Glutamatergic neuron (in vitro differentiated cells): ENCODE results near the gene TRPM1. TPM values are rescaled to one million over a fixed set of nuclear protein-coding genes. Genes with fewer than 3 reads are reported as not detected.

Experiments used
- DNase-seq: peaks from one replicate; pipeline ENCODE4 v3.0.0; 2022
- H3K27ac Mint-ChIP-seq: one replicate; pipeline ENCODE4 v1.8.0; 2020; ENCODE audit warnings: mild to moderate bottlenecking, mixed read lengths, inconsistent platforms; ENCODE audit not compliant: unreplicated experiment
- H3K27me3 Mint-ChIP-seq: one replicate; pipeline ENCODE4 v1.8.0; 2020; ENCODE audit warnings: mild to moderate bottlenecking, moderate library complexity, mixed read lengths, inconsistent platforms; ENCODE audit not compliant: unreplicated experiment
- H3K36me3 Mint-ChIP-seq: one replicate; pipeline ENCODE4 v1.8.0; 2020; ENCODE audit warnings: mild to moderate bottlenecking, mixed read lengths, inconsistent platforms; ENCODE audit not compliant: unreplicated experiment
- H3K4me1 Mint-ChIP-seq: one replicate; pipeline ENCODE4 v1.8.0; 2020; ENCODE audit warnings: mild to moderate bottlenecking, low read depth, mixed read lengths, inconsistent platforms; ENCODE audit not compliant: unreplicated experiment
- H3K4me3 Mint-ChIP-seq: one replicate; pipeline ENCODE4 v1.8.0; 2020; ENCODE audit warnings: mild to moderate bottlenecking, mixed read lengths, inconsistent platforms; ENCODE audit not compliant: unreplicated experiment
- H3K9me3 Mint-ChIP-seq: one replicate; pipeline ENCODE4 v1.8.0; 2020; ENCODE audit warnings: mild to moderate bottlenecking, moderate library complexity, mixed read lengths, inconsistent platforms; ENCODE audit not compliant: unreplicated experiment
- total RNA-seq: library from RNA; stranded (reverse); fragmentation: NEBNext Ultra II Directional; extraction: Animal tissue kit (Norgen Biotek cat#: 25700); gene quantifications from one replicate; pipeline ENCODE4 v1.2.1, GENCODE V29; 2021; ENCODE audit not compliant: unreplicated experiment
- TF ChIP-seq, protein P1 (sequence below): fragments of 200-600 bp; sonication (generic); IDR thresholded peaks from one replicate; pipeline ENCODE4 v1.5.0; 2021; ENCODE audit not compliant: partially characterized antibody, unreplicated experiment

TRPM1 gene
- total RNA-seq, 1 donor from 2014 or later = not detected

DNA sequence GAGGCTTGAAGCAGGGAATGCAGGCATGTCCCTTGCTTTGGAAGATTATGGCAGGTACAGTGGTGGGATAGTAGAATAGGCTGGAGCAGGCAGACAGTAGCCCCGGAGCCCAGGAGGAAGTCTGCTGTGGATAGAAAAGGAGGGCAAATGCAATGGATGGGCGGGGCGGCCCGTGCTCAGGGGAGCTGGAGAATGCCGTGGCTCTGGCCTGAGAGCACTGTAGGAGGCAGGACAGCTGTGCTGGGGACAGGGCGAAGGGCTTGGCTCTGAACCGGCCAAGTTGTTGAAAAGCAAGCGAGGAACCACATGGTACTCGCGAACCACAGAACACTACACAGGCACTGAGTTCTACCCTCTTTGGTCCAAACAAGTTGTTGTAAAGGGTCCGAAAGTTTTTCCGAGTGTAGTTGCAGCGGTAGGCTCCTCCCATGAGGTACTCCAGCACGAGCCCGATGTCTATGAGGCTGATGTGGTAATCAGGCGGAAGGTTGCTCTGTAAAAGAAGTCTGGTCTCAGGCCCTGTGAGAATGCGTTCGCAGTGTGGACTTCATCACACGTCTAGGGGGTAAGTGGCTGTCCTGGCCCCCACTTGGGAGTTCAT is 54.7 kb downstream of the TRPM1 start:
- H3K27ac Mint-ChIP-seq = no peak overlapping the region

DNA sequence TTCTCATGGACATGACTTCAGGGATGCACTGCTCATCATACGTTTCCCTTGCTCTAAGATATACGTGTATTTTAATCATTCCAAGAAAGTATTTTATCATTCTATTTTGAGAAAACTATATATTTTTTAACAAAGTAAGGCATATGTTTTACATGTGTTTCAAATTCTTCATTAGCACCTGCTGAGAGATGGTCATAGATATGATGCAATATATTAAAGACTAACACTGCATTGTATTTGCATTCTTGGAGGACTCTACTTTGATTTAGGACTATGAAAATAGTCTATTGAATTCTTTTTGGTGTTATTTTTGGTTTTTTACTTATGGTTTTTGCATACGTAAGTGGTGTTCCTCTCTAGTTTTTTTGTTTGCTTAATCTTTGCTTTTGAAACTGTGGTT is 55.9 kb downstream of the TRPM1 start:
- H3K4me1 Mint-ChIP-seq = no peaks in the 10 kb centered on the region
- H3K27ac Mint-ChIP-seq = no peak overlapping the region
- H3K9me3 Mint-ChIP-seq = no peaks in the 10 kb centered on the region
- H3K27me3 Mint-ChIP-seq = peaks cover 6% of the 10 kb centered on the region
- H3K4me3 Mint-ChIP-seq = no peak overlapping the region
- TF ChIP-seq, protein P1, sequence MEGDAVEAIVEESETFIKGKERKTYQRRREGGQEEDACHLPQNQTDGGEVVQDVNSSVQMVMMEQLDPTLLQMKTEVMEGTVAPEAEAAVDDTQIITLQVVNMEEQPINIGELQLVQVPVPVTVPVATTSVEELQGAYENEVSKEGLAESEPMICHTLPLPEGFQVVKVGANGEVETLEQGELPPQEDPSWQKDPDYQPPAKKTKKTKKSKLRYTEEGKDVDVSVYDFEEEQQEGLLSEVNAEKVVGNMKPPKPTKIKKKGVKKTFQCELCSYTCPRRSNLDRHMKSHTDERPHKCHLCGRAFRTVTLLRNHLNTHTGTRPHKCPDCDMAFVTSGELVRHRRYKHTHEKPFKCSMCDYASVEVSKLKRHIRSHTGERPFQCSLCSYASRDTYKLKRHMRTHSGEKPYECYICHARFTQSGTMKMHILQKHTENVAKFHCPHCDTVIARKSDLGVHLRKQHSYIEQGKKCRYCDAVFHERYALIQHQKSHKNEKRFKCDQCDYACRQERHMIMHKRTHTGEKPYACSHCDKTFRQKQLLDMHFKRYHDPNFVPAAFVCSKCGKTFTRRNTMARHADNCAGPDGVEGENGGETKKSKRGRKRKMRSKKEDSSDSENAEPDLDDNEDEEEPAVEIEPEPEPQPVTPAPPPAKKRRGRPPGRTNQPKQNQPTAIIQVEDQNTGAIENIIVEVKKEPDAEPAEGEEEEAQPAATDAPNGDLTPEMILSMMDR = no peak
- no peak for DNase-seq
- peaks cover 7% of the 10 kb centered on the region for H3K36me3 Mint-ChIP-seq

More for the DNA sequence above, 54.7 kb downstream of the TRPM1 start:
- TF ChIP-seq, protein P1 = no peak
- H3K36me3 Mint-ChIP-seq = peaks cover 14% of the 10 kb centered on the region
- peaks cover 3% of the 10 kb centered on the region for H3K27me3 Mint-ChIP-seq
- H3K9me3 Mint-ChIP-seq = no peaks in the 10 kb centered on the region
- no peaks in the 10 kb centered on the region for H3K4me1 Mint-ChIP-seq
- H3K4me3 Mint-ChIP-seq = no peak overlapping the region
- no peak for DNase-seq

DNA sequence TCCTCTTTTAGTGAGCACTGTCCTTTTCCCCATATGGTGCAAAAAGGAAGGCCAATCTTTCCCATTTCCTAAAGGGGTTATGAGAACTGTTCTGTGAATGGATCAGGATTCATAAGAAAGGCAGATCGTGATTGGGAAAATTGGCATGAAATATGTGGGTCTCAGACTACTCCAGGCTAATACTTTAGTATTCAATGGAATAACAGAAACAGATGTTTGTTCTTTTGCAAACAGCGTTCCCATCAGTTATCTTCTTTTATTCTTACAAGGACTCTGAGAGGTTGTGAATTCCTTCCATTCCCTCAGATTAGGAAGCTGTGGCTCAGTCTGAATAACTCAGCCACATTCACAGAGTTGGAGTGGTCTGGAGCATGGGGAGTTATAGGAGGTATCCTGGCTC is 58.8 kb downstream of the TRPM1 start:
- TF ChIP-seq, protein P1 = no peak
- H3K36me3 Mint-ChIP-seq = peaks cover 7% of the 10 kb centered on the region

DNA sequence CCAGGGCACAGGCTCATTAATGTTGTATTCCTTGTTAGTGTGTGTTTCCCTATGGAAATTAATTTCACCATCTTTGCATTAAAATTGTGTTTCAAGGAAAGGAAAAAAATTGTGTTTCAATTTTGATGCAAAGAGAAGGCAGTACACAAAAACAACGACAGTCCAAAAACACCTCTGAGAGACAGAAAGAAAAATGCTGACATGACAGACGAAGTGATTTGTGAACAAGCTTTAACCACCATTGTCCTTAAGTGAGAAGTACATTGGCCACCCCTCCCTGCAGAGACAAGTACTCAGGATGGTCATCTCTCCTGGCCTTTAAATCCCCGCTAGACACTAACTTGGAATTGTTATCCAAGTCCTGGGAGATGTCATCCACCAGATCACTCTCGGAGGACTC is 59.9 kb downstream of the TRPM1 start:
- H3K27me3 Mint-ChIP-seq = peaks cover 9% of the 10 kb centered on the region
- TF ChIP-seq, protein P1 = no peak
- no peak for DNase-seq
- H3K9me3 Mint-ChIP-seq = peaks cover 2% of the 10 kb centered on the region
- no peak overlapping the region for H3K27ac Mint-ChIP-seq
- H3K4me3 Mint-ChIP-seq = no peak overlapping the region
- H3K4me1 Mint-ChIP-seq = peaks cover 2% of the 10 kb centered on the region
- H3K36me3 Mint-ChIP-seq = peaks cover 5% of the 10 kb centered on the region

More for the DNA sequence above, 58.8 kb downstream of the TRPM1 start:
- Mint-ChIP-seq H3K27ac (no peak overlapping the region), H3K4me3 (no peak overlapping the region), H3K4me1 (no peaks in the 10 kb centered on the region), H3K27me3 (peaks cover 6% of the 10 kb centered on the region), H3K9me3 (peaks cover 2% of the 10 kb centered on the region)
- no peak for DNase-seq

DNA sequence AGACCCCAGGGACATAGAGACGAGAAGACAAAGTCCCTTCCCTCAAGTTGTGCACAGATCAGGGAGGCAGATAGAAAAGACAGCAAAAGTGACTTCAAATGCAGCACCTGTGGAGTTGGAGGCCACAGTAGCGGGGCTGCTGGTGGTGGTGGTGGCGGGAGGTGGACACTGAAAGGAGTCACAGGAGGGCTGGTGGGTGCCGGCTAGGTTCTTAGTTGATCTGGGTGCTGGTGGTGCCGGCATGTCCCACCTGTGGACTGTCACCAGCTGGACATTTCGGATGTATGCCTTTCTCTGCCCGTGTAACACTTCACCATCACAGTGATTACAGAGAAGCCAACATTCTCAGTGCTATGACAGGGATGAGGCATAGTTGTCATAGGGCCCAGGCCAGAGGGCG is 60.9 kb downstream of the TRPM1 start:
- DNase-seq = no peak
- TF ChIP-seq, protein P1 = no peak
- Mint-ChIP-seq H3K4me1 (peaks cover 2% of the 10 kb centered on the region), H3K36me3 (no peaks in the 10 kb centered on the region), H3K27ac (no peak overlapping the region), H3K9me3 (peaks cover 2% of the 10 kb centered on the region), H3K4me3 (no peak overlapping the region), H3K27me3 (peaks cover 6% of the 10 kb centered on the region)
